GM21528 (cell line): ENCODE measurements around the gene AKAP6.

Experiments used
- ATAC-seq: cut with Tn5 transposase; IDR thresholded peaks from one replicate; pipeline ENCODE4 v1.9.1; 2021; ENCODE audit warnings: mild to moderate bottlenecking, moderate library complexity; ENCODE audit not compliant: unreplicated experiment, low FRiP score

The AKAP6 gene

DNA sequence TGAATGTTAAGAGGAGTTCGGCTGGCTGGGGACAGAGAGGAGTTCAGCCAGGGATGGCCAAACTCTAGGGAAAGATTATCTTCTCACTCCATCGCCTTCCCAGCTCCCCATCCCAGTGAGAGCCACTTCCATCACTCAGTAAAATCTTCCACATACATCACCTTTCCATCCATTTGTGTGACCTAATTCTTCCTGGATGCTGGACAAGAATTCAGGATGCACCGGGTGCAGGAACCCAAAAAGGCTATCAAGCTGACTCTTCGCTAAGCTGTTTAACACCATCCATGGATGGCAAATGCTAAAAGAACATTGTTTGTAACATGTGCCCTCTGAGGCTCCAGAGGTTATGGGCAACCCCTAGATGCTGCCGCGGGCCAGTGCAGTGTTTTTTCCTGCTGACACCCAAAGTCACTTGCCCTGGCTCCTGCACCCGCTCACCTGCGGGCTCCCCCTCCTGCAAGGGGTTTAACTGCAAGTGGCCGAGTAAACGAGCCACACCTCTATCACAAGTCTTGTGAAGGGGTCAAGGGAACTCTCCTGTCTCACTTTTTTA lies 393.6 kb downstream of the AKAP6 start:
- ATAC-seq: no peak

DNA sequence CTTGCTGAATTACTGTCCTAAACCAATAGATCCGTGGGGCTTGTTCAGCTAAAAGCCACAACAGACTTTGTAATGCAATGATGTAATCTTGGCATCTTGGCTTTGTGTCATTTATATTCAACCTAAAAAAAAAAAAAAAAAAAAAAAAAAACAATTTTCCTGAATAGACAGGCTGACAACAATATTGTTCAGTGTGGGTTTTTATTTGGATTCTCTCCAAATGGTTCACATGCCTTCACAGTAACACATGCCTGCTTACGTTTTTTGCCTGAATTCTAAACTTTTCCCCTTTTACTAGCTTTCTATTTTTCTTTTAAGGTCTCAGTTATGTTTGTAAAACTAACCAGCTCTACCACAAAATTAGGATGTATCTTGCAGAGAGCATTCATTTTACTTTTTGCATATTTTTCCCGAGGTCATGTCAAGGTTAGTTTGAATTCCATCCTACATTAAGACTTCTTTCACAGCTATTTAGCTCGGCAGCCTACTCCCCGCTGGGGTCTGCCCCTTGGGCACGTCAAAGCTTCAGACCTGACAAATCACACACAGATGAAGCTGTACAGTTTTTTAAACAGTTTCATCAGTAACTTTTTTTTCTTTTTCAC lies 395.9 kb downstream of the AKAP6 start:
- ATAC-seq: no peak

DNA sequence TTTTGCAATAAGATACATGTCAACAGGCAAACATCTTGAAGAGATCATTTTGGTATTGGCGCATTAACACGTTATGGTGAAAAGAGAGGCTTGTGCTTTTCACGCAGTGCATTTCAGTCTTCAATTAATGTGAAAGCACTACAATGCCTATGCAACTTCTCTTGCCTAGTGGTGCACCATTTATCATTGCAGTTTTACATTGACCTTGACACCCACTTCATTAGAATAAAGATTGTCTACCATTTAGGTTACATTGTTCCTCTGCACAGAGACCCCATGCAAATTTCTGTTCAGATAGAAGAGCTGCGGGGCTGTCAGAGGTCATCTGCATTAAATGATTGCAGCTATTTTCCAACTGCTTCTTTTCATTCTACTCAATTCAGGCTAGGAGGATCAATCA lies 397.4 kb downstream of the AKAP6 start:
- no peak for ATAC-seq

DNA sequence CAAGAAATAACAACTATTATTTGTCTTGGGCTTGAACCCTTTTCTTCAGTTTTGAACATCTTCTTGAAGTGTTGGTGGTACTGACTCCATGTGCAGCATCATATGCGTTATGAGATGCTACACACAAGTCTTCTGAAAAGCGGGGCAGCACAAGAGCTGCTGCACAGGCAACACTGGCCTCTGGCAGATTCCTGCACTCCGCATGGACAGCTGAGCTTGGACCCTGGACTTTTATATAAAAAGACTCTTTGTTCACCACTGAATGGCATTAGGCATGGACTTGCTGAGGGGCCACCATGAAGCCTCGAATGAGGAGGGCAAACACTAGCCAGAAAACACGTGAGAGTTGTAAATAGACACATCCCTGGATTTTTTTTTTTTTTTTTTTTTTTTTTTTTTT lies 398.7 kb downstream of the AKAP6 start:
- ATAC-seq: no peak

DNA sequence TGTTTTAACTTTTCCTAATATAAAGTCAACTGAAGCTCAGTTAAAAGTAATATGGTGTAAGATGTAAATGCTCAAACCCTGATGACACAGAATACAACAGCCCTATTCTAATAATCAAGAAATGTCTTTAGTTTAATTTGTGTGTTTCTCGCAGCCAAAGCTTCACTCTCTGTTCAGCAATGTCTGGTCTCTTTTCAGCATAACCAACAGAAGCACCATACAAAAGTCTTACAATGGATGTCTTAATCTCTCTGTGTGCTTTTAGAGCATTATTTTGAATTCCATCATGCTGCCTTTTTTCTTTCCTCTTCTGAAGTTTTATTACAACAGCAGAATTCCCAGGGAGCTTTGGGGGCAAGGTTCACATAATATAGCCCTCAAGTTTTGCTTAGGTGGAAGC lies 399.4 kb downstream of the AKAP6 start:
- ATAC-seq: no peak

DNA sequence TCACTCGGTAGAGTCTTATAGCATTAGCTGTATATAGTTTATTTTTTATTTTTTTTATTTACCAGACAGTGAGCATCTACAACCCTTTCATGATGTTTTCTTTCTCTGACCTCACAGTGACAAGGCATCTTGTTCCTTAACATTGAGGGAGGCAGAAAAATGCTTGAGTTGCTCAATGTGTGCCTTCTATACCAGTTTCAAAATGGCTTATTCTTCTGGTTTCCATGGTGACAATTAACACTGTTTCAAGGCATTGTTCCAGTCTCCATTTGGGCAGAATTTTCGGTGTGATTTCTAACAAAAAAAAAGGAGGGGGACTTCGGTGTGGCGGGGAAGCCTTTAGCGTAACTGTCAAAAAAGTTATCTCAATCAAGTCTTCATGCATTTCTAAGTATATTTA lies 399.9 kb downstream of the AKAP6 start:
- no peak for ATAC-seq

DNA sequence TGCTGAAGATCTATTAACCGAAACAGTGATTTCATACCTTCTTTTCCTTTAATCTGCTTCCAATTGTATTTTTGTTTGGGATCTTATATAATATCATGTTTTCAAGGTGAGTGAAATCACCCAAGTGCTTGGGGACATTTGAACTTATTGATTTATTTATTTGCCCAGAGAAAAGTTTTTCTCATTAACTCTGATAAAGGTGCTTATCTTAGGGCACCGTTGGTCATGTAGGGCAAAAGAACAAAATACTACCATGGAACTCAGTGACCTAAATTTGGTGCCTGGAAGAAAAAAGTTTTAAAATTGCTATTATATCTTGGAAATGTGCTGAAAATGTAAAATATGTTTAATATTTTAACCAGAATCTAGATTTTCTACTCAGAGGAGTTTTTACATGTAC lies 402.2 kb downstream of the AKAP6 start:
- no peak for ATAC-seq

DNA sequence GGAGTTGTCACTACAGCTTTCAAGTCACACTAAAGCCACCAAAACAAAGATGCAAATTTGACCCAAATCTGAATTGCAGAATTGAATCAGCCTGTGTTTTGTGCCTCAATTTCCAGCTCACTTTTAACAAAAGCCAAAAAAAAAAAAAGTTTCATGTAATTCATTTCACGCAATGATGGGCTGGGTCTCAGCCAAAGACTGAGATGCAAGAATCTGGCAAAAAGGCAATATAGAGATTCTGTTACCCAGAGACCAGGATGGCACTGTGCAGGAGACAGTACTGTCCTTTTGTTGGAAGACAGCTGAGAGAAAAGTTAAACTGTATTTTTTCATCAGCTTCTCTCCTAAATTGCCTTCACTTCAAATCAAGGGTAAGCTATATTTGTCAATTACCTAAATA lies 403.9 kb downstream of the AKAP6 start:
- no peak for ATAC-seq

DNA sequence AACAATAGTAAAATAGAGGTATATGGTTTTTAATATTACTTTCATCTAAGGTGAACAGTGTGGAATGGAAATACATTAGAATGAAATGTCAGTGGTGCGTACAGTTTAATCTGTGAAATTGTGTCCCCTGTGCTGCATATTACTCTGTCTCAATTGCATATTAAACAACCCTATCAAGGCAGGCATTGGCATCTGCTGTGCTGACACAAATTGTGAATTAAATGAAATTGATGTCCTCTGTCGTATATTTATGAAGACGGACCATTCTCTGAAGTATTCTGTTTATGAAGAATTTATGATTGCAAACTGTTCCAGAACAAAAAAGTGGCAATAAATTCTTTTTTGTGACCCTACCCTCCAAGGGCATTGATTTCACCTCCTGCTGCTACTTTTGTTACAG lies 405.2 kb downstream of the AKAP6 start:
- no peak for ATAC-seq

DNA sequence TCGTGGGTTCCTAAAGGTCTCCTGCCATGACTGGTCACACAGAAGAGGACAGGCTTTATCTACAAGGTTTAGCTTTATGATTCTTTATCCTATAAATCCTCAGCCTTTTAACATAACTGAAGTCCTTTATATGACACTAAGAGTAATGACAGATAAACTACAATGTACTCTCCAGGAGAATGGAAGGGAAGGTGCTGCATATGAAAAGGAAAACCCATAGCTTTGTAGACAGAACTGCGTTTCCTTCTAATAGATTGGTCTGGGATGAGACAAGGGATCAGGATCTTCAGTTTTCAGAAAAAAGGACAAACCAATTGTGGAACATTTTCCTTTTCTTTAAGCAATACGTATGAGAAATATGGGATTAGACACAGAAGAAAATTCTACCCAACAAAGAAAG lies 408.5 kb downstream of the AKAP6 start:
- ATAC-seq: no peak

DNA sequence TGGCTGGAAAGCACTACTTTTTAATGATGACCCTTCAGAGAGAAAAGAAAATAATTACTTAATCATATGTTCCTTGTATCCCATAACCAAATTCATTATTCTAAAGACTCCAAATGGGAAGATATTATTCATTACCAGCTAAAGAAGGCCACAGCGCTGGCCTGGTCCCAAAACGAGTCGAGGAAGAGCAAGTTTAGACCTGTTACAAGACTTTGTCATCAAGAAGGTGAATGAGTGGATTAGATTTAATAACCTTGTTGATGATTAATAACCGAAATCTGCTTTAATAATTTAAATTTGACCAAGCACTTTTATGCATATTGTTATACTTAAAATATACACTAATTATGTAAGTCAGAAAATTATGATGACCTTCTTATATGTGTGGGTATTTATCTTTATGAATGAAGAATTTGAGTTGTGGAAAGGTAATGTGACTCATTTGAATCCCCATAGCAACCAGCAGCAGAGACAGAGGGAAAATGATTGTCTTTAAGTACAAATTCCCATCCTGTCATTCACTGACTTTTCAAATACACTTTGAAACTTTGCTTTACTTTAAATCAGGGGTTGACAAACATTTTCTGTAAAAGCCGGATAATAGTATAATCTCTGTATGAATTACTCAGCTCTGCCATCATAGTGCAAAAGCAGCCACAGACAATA lies 409.2 kb downstream of the AKAP6 start:
- ATAC-seq: no peak

DNA sequence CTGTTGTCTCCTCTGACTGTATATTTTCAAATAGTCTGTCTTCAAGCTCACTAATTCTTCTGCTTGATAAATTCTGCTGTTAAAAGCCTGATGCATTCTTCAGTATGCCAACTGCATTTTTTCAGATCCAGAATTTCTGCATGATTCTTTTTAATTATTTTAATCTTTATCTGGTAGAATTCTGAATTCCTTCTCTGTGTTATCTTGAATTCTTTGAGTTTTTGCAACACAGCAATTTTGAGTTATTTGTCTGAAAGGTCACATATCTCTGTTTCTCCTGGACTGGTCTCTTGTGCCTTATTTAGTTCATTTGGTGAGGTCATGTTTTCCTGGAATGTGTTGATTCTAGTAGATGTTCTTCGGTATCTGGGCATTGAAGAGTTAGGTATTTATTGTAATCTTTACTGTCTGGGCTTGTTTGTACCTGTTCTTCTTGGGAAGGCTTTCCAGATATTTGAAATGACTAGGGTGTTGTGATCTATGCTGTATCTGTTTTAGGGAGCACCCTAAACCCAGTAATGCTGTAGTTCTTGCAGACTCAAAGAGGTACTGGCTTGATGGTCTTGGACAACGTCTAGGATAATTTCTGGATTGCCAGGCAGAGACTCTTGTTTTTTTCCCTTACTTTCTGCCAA lies 415.8 kb downstream of the AKAP6 start:
- no peak for ATAC-seq

DNA sequence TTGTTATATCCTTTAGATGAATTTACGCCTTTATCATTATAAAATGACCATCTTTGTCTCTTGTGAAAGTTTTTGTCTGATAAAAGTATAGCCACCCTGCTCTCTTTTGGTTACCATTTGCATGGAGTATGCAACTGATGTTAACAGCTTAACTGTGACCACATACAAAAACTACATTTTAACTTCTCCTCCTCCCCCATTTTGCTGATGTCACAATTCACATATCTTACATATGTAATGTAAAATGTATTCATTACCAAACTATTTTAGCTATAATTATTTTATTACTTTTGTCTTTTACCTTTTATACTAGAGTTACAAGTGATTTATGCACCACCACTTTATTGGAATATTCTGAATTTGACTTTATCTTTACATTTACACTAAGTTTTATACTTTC lies 425.1 kb downstream of the AKAP6 start:
- no peak for ATAC-seq

DNA sequence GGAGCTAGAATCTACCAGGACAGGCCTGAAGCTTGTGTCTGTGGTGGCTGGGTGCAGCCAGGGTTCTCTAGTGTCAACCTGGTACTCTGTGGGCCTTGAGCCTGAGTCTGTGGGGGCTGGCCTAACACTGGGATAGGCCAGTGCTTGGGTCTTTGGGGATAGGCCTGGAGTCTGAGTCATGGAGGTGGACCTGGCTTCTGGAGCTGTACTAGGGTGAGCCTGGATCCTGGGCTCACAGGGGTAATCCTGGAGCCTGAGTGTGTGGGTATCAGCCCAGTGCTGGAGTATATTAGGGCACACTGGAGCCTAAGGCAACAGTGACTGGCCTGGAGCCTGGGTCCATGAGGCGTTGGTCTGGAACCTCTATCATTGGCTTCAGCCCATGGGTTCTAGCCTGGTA lies 427.1 kb downstream of the AKAP6 start:
- ATAC-seq: no peak

DNA sequence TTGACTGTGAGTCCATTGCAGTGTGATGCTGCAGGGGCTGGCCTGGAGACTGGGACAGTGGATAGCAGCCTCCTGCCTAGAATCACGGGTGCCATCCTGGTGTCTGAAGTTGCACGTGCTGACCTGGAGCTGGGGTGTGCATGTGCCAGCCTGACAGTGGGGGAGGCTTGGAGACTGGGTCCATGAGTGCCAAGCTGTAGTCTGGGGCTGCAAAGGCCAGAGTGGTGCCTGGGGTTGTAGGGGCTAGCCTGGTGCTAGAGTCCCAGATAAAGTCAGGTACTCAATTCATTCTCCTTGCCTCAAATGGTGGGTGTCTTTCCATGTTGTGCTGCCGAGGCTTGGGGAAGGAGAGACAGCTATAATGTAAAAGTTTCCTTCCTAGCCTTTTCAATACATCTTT lies 427.7 kb downstream of the AKAP6 start:
- ATAC-seq: no peak

DNA sequence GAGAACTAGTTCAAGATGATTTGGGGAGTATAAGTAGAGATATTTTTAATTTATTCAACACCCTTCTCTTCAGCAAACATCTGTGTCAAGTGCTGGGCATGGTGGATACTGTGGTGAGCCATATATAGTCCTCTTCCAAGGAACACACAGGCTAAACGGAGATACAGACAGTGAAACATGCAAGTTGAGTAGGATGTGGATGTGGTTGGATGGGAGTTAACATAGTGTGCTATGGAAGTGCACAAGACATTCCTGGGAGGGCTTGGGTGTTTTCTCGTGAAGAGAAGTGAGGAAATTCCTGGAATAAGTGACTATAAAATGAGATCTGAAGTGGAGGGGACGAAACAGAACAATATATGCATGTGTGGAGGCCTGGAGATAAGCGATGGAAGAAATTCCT lies 428.5 kb downstream of the AKAP6 start:
- ATAC-seq: no peak

DNA sequence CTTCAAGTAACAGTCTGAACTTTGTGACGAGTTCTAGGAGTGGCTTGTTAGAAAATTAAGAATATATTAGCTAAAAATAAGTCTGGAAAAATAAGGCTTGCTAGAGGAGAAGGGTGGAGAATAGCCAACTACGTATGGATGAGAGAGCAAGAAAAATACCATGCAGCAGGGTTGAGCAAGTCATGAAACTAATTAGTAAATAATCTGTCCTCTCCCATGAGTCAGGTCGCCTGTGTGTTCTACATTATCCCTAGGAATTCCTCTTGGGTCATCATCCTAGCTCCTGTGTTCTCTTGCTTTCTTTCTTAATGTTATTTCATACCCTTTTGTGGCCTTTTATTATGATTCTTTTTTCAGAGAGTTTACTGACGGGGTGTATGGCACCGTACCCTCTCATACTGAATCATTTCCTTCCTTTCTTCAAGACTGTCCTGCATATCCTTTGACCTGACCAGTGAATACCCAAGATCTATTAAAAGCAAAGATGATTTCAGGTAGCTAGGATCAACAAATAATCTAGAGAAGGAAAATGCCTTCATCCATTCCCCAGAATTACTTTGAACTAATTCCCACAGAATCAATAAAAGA lies 432.4 kb downstream of the AKAP6 start:
- no peak for ATAC-seq

DNA sequence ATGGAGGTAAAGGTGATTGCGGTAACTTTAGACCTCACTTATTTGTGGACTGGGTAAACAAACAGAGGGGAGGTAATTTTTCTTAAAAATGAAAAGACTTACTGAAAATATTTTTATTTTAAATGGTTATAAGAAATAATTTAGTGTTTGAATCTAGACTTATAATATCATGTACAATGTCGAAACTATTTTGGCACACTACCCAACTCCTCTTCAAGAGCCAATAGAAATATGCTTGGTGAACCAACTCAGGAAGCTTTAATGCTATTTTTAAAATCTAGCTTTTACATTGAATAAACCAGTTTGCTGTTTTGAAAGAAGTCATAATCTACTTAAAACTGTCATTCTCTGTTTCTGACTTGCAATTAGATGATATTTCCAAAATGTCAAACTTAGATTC lies 433.8 kb downstream of the AKAP6 start:
- ATAC-seq: no peak

DNA sequence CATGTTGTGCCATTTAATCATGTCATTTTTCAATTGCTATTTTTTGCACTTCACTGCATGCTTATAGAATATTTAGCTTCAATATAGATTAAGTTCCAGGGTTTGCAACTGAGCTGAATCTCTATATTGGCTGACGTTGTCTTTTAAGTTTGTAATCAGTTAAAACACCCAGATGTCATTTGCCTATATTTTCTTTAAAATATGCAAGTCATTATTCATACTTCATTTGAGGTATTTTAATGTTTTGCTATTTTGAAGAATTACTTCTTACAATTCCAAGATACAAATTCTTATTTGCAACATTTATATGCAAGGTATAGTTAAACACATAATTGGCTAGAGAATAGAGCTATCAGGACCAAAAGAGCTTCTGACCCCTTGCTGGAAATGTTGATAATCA lies 434.6 kb downstream of the AKAP6 start:
- no peak for ATAC-seq

DNA sequence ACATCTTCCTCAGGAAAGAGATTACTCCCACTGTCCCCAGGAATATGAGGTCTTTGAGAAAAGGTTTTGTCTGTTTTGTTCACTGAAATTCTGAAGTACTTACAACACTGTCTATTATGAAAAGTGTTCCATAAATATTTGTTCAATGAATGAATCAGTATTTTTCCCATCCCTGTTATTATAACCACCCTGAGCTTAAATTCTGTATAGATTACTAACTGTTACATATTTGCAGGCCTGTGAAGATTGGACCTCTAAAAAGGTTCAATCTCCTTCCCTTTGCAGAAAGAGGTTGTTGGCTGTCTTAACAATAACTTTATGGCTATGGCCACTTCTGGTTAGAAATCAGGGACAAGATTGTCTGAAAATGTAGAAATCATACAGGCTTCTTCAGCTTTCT lies 435.0 kb downstream of the AKAP6 start:
- ATAC-seq: no peak

DNA sequence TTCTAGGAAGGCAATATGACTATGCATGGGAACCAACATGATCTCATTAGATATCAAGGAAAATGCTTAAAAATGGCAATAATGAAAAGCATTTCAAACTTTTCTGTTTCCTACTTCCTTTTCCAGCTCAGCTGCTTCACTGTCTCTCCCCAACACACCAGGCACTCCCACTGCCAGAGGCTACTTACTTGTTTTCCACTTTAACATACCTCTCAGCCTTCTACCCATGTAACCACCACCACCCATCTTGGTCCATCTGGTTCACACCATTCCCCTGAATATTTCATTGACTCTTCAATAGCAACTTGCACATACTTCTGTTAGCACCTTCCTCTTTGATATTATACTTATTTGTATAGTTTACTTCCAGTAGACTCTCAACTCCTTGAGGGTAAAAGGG lies 441.3 kb downstream of the AKAP6 start:
- ATAC-seq: no peak

DNA sequence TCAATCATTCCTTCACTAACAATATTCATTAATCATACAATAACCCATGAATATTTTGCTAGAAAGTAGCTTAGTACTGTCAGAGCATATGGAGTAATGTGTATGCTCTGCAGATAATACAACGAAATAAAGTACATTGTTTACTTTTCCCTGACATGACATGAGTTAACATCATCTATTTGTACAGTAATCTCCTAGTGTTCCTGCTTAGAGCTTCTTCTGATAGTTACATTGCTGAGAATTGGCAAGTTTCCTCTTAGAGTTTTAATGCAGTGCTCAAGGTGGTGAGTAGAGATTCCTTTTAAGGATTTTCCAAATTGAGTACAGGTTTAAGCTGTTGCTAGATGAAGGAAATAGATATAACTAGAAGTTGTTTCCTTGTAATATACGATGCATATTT lies 445.1 kb downstream of the AKAP6 start:
- no peak for ATAC-seq
